Stimulated activated CD4-positive, alpha-beta T cell treated with anti-CD3 and anti-CD28 coated beads, Interleukin-15, amount 100 ng/mL, for 1 hour (primary cell): ENCODE results near the gene SRRM5.
"Not testable (repeated sequence)": the region's sequence is repeated elsewhere in the genome, so short reads cannot be mapped to it uniquely, and the experiment has no call there.

Experiments used
- DNase-seq, 2 donors: peaks; one replicate each; pipeline ENCODE4 v3.0.0-alpha.2; 2020; ENCODE audit warnings: low read depth in 1 of 2, low spot score in 1 of 2

The SRRM5 gene

DNA sequence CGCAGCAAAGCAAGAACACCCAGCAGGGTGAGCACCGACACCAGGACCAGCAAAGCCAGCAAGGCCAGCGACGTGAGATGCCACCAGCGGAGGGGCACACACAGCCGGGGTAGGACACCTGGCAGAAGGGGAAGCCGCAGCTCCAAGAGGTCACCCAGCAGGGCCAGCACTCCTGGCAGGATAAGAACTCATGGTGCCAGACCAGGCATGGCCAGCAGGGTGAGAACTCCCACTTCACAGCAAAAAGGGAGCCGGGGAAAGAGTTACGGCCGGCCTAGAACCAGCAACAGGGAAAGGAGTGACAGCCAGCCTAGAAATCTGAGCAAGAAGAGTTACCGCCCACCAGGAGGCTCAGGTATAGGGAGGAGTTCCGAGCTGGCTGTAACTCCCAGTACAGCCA is 486 bp downstream of the SRRM5 start:
- no peak for DNase-seq

DNA sequence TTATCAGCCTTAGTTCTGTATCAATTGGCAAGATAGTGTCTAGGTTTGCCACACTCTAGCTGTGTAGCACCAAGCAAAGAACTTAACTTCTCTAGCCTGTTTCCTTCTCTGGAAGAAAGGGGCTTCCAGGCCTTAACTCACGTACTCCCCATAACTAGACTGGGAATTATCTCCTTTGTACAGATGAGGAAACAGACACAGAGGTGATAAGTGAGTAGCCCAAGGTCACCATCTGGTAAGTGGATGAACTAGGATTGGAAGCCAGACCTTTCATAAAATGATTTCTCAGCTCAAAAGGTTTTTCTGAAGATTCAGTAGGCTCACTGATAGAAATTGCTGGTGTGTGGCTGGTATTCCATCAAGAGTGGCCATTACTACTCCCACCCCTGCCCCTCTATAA is 4.4 kb downstream of the SRRM5 start:
- DNase-seq, result no peak

DNA sequence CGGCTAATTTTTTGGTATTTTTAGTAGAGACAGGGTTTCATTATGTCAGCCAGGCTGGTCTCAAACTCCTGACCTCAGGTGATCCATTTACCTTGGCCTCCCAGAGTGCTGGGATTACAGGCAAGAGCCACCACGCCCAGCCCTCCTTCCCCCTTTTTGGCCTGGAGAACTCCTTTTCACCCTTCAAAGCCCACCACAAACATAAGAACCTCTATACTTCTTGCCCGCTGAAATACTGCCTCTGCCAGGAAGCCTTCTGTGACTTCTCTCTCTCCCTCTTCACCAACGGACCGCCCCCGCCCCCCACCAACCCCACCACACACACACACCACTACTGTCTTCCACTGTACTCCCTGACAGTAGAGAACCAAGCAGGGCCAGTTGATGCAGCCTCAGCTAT is 5.1 kb downstream of the SRRM5 start:
- DNase-seq, result no peak

DNA sequence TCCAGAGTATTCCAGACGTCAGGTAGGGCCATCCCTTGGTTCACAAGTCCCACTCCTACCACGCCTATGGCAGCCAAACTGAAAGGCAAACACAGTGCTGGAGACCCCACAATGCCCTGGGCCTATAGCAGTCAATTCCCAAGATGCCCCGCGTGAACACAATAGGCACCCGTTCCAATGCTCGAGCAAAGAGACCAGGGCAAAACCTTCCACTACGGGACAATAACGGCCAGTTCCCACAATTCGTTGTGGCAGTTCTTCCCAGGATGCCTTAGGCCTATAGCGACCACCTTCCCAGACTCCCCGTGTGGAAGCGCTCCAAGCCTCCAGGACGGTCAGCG is 7.0 kb downstream of the SRRM5 start:
- DNase-seq, result no peak

DNA sequence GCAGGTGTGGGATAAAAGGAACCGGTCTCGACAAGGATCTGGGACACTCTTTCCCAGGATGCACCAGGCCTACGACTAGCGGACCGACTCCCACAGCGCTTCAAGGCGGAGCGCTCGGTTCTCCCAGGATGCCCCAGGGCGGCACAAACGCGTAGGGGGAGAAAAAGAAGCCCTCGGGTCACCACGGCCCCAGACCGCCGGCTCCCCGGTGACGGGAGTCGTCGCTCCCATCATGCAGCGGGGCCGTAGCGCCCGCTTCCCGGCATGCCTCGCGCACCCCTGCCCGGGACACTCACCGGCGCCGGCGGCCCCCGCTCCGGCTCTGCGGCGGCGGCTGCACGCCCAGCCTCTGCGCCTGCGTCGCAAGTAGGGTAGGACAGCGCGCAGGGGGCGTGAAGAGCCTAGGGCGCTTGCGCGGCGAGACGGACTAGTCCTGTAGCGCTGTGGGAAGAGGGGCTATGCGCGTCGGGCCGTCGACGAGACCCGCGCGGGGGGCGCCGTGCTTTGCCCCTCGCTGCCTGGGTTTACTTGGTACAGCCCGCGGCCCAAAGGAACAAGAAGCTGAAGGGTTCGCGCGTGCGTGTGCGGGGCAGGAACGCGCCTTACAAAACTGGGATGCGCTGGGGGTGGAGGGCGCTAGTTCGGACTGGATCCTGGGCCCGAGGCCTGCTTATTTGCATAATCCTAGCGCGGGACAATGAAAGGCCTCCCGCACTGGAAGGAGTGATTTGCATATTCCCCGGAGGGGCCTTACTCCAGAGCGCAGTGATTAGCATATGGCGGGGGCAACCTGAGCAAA is 7.6 kb downstream of the SRRM5 start, which contains the start of gene ZNF428:
ZNF428 (minus strand) TSS at position 368 of the 799 bp plus-strand sequence. CDS start 5,325 bp downstream, outside the sequence.
- DNase-seq, result peak; percentile 76 to 79

DNA sequence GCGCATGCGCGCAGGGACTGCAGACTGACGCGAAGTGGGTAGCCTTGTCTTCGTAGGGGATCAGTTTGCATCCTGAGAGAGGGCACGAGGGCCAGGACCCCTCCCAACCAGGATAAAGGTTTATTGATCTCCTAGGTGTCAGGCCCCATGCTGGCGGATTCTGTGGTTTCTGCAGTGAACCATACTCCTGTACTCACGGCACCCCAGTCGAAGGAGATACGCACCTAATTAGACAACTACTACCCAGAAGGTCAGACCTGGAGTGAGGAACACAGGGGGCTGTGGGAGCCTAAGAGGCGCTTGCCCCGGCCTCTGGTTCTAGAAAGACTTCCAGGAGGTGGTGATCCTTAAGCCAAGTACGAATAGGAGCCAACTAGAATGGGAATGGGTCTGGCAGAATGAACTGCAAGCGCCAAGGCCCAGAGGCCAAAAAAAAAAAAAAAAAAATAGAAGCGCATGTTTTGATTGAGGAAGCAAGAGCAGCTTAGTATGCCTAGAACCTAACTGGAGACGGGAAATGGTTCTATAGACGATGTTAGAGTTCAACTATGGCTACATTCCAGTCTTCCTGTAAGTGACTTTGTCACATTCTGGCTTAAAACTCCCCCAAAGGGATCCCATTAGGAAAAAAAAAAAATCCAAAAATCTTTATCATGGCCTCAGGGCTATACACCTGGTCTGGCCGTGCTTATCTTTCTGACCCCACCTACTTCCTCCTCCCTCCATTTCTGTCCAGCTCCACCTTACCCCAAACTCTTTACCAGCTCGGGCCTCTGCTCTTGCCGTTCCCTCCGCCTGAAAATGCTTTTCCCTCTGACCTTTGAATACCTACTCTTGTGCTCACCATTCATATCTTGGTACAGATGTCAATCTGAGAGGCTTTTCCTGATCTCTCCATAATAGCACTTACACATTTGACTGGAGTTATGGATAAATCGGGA is 8.4 kb downstream of the SRRM5 start:
- peak in 1 of 2 donors; percentile 75 for DNase-seq

DNA sequence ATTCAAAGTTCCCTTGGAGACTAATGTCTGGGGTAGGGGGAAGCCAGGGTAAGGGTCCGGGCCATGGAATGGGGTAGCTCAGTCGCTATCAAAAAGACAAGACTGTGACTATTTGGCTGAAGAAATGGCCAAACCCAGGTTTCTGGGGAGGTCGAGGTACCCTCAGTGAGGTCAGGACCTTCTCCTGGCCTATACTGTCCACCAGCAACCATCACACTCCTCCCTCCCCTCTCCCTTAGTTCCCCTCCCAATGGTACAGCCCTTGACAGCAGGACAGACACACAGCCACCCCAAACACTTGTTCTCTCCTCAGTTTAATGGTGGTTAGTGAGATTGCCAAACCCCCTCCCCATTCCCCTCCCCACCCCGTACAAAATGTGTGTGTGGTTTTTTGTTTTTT is 10.2 kb downstream of the SRRM5 start:
- no peak for DNase-seq

DNA sequence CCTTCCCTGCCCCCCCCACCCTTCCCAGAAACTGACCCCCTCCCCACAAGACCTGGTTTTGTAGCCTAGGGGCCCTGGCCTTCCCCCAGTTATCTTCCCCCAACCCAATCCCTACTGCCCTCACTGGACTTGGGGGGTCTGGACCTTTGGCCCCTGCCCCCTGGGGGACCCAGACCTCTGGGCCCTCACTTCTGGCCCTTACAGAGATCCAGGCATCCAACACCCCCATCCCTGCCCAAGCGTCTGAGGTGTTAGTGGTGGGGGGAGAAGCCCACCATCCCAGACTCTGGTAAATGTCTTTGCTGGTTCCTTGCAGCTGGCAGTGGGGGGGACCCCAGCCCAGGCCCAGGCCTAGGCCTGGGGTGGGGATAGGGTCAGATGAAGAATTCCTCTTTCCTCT is 11.1 kb downstream of the SRRM5 start:
- DNase-seq, result no peak

DNA sequence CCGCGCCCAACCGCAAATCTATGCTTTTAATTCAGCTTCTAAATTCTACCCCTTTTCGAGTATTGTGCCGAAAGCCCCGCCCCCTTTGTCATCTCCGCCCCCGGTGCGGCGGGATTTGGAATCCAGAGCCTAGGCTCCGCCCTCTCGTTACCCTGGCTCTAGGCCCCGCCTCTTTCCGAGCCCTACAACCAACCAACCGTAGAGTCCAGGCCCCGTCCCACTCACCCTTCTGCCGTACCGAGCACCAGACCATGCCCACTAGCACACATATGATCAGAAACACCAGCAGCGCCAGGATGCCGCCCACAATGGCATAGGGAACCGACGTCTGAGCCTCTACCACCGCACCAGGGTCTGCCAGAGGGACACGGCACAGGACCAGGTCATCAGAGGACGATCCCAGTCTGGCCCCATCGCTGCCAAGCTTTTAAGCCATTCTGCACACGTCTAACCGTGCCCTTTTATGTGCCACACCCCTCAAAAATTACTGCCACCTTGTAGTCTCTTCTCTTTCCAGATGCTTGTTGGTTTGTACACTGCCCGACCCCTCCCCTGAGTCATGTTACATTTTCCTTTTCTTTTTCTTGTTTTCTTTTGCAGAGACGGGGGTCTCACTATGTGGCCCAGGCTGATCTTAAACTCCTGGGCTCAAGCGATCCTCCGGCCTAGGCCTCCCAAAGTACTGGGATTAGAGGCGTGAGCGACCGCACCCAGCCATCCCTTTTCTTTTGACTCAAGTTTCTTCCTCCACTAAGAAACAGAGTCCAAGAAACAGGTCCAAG is 12.2 kb downstream of the SRRM5 start:
- no peak for DNase-seq

DNA sequence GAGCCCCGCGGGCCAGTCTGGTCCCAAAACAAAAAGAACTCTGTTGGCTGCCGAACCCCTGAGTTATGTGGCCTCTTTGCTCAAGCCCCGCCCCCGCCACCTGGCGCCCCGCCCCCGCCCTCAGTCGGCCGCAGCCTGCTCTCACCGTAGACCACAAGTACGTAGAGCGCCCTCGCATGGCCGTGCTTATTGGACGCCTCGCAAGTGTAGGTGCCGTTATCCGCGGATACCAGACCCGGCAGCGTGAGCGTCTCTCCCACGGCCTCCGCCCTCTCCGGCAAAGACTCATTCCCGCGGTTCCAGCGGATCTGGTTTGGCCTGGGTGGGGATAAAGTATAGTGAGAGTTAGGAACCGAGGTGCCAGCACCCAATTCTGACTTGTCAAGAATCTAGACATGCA is 13.0 kb downstream of the SRRM5 start:
- peak; percentile 63 to 79 for DNase-seq

DNA sequence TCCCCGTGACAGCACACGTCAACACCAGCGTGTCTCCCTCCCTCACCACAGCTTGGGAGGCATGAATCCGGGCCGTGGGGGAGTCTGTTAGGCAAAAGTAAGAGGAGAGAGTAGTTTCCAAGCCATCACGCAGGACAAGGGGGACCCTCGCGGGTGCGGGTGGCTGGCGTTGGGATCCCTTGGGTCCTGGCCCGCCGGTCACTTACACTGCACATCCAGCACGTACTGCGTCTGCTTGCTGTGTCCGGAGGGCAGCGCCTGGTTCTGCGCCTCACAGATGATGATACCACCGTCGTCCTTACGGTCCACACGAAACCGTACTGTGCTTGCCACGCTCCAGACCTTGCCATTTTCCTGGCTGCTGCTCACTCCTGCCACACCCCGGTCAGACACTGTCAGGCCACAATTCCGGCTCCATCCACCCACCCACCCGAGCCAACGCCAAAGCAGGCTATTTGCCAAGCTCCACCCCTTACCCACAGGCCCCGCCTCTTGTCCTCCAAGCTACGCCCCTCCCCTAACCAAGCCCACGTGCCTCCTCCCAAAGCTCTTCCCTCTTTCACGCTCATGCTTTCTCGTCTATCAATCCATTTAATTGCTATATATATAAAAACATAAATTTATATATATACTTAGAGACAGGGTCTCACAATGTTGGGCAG is 14.2 kb downstream of the SRRM5 start:
- no peak for DNase-seq

DNA sequence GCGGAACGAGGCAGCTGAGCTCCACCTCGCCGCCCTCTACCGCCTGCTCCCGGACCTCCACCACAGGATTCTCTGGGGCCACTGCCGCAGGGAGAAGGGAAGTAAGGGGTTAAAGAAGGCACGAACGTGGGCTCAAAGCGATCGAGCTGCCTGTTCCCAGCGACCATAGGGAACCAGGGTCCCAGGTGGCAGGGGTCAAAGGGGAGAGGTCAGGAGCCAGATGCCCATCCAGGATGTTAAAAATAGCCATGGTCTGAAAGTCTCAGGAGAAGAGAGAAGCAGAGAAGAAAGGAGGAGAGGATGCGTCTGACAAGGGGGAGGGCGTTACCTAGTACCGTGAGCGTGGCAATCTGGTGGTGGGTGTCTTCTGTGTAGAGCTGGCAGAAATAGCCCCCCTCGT is 14.9 kb downstream of the SRRM5 start:
- DNase-seq, result no peak

DNA sequence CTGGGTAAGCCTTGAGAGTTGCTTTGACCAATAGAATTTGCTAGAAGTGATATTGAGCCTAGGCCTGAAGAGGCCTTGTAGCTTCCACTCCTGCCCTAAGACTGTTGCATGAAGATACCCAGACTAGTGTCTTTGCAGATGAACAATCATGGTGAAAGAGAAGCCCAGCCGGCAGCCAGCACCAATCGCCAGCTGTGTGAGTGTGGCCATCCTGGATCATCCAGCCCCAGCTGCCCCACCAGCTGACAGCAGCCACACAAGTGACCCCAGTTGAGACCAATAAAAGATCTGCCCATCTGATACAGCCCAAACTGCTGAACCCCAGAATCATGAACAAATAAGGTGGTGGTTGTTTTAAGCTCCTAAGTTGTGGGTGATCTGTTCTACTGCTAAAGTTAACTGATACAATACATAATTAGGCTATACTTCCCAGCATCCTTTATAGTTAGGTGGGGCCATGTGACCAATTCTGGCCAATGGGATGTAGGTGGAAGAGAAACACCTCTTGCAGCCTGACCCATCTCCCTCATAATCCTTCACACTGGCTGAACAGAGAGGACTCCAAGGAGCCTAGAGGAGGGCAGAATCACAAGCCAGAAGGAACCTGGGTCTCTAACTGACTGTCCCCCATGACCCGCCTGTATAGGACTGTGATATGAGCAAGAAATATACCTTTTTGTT is 16.9 kb downstream of the SRRM5 start:
- DNase-seq, result no peak

DNA sequence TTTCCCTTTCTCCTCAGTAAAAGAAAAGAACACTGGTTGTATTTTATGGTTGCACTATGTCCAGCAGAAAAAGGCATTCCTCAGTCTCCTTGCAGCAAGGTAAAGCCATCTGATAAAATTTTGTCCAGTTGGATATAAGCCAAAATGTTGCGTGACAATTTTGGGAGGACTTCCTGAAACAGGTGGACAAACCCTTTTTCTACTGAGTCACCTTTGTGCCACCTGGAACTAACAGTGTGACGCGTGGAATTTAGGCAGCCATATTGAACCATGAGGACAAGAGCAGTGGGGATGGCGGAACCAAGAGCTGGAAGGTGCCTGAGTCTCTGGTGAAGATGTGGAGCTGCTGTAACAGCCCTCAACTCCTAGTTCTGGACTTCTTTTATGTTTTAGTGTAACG is 19.6 kb downstream of the SRRM5 start:
- DNase-seq, result no peak

DNA sequence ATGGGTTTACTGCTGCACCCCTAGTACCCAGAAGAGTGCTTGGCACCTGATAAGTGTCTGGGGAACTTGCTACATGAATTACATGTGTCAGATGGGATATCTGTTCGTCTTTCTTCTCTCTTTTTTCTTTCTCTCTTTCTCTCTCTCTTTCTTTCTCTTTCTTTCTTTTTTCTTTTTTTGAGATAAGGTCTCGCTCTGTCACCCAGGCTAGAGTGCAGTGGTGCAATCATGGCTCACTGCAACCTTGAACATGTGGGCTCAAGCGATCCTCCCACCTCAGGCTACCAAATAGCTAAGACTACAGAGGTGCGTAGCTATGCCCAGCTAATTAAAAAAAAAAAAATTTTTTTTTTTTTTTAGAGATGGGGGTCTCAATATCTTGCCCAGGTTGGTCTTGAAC is 21.6 kb downstream of the SRRM5 start:
- DNase-seq, result no peak

DNA sequence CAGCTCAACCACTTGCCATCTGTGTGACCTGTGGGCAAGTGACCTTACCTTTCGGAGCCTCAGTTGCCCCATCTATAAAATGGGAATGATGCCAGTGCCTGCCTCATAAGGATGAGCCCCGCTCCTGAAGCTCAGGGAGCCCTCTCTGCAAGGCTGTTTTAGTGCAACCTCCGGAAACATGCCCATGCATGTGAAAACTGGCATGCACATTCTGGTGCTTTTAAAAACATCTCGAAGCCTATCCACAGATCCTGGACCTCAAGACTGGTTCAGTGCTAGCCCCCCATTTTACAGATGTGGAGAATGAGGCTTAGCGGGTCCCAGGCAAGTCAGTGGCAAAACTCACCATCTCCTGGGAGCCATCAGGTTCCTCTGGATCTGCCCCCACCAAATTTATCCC is 22.2 kb downstream of the SRRM5 start:
- DNase-seq, result no peak

DNA sequence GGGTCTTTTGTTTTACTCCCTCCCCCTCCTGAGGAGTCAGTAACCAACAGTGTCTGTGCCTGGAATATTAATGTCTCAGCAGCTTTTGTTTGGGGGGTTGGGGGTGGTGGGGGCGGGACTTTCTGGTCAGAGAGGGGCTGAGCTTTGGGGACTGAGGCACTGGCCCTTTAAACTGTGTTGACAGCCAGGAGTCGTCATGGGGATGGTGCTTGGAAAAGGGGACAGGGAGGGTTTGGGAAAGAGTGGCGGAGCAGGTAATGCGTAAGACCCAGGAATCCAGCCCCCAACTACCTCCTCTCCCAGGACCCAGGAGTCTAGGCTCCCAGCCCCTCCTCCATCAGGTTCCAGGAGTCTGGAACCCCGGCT is 22.6 kb downstream of the SRRM5 start:
- no peak for DNase-seq

DNA sequence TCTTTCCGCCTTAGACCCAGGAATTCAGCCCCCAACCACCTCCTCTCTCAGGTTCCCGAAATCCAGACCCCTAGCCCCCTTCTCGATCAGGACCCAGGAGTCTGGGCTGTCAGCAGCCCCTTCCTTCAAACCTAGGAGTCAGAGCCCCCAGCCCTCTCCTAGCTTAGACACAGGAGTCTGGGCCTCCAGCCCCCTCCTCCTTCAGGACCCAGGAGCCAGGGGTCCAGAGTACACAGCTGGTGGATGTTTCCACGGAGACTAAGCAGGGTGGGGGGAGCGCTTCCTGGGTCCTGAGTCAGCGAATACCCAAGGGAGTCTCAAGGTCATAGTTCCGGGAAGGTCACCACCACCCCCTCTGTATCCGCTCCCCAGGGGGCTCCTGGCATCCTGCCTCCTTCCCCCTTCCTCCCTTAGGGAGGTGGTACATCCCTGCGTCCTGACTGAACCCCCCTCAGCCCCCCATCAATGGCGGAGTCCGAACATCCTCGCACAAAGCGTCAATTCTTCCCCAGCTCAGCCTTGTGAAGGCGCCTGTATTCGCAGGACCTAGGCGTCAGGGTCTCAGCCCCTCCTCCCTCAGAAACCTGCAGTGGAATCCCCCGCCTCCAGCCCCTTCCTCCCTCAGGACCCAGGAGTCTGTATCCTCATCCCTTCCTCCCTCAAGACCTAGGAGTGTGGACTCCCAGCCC is 23.1 kb downstream of the SRRM5 start:
- no peak for DNase-seq

DNA sequence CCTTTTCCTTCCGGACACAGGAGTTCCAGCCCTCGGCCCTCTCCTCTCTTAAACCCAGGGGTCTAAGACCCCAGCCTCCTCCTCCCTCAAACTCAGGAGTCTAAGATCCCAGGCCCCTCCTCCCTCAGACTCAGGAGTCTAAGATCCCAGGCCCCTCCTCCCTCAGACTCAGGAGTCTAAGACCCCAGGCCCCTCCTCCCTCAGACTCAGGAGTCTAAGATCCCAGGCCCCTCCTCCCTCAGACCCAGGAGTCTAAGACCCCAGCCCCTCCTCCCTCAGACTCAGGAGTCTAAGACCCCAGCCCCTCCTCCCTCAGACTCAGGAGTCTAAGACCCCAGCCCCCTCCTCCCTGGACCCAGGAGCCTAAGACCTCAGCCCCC is 23.7 kb downstream of the SRRM5 start:
- DNase-seq, result not testable (repeated sequence)

DNA sequence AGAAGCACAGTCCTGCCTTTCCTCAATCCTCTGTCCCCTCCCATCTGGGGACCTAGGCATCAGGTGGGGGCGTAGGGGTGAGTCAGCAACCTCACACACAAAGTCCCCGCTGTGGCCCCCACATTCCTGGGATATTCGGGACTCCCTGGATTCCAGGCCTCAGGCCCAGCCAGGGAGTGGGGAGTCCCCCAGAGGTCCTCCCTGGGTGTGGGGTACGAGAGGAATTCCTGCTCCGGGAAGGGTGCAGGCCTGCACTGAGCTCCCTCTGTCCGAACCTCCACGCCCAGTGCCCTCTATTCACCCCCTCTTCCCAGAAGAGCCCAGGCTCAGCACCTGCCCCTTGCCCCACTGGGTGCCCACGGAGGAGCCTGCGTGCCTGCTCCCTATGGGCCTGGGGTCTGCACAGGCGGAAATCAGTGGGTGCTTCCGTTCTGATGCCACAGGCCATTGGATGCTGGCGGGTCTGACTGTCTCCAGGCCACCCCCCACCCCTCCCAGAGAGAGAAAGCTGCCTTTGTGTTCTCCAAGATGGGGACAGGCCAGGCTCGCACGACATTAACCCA is 24.3 kb downstream of the SRRM5 start:
- DNase-seq, result no peak
